OCI-LY3 (cell line): ENCODE results near the gene ARMH4.

ENCODE experiments used
- H2AFZ ChIP-seq: fragments of 200-600, 300-600 bp; shearing (Covaris generic); 2 replicates; pipeline ENCODE4 v1.6.0; 2014; ENCODE audit warnings: antibody characterized with exemption, low read depth, low read length
- H3K27ac ChIP-seq: fragments of 200-600, 300-600 bp; sonication (generic); 2 replicates; pipeline ENCODE4 v1.5.1; 2014; ENCODE audit warnings: mild to moderate bottlenecking, low read length, moderate library complexity, mixed read lengths
- H3K27me3 ChIP-seq: fragments of 200-600, 300-600 bp; sonication (generic); 2 replicates; pipeline ENCODE4 v1.6.1; 2014; ENCODE audit warnings: low read depth, low read length, mixed read lengths
- H3K36me3 ChIP-seq: fragments of 200-600, 300-600 bp; sonication (generic); replicated peaks from 2 replicates; pipeline ENCODE3; 2014; ENCODE audit warnings: low read depth, low read length, mixed read lengths
- H3K4me1 ChIP-seq: fragments of 300-600, 200-600 bp; sonication (generic); 2 replicates; pipeline ENCODE4 v1.6.1; 2014; ENCODE audit warnings: low read length, mixed read lengths
- H3K4me2 ChIP-seq: fragments of 200-600, 300-600 bp; sonication (generic); 2 replicates; pipeline ENCODE4 v1.6.1; 2014; ENCODE audit warnings: low read length, mixed read lengths
- H3K4me3 ChIP-seq: fragments of 300-600, 200-600 bp; sonication (generic); 2 replicates; pipeline ENCODE4 v1.5.1; 2014; ENCODE audit warnings: antibody characterized with exemption, mild to moderate bottlenecking, low read length, moderate library complexity
- H3K79me2 ChIP-seq: fragments of 300-600, 200-600 bp; shearing (Covaris generic); 2 replicates; pipeline ENCODE4 v1.6.1; 2014; ENCODE audit warnings: mild to moderate bottlenecking, low read length, mixed read lengths
- H3K9ac ChIP-seq: fragments of 300-600, 200-600 bp; shearing (Covaris generic); 2 replicates; pipeline ENCODE4 v1.6.0; 2014; ENCODE audit warnings: mild to moderate bottlenecking, low read length, moderate library complexity
- H3K9me3 ChIP-seq: fragments of 200-600, 300-600 bp; shearing (Covaris generic); 2 replicates; pipeline ENCODE4 v1.6.1; 2014; ENCODE audit warnings: low read length, mixed read lengths; ENCODE audit not compliant: insufficient read depth
- H4K20me1 ChIP-seq: fragments of 200-600, 300-600 bp; sonication (generic); 2 replicates; pipeline ENCODE4 v1.6.1; 2016; ENCODE audit warnings: low read length, mixed read lengths; ENCODE audit not compliant: insufficient read depth
- CTCF ChIP-seq: fragments of 200-600, 300-600 bp; sonication (generic); IDR thresholded peaks from 2 replicates; pipeline ENCODE4 v1.5.1; 2014; ENCODE audit warnings: antibody characterized with exemption, low read length, low read depth
- EZH2phosphoT487 ChIP-seq: fragments of 200-600 bp; shearing (Covaris generic); IDR thresholded peaks from 2 replicates; pipeline ENCODE4 v1.6.1; 2018; ENCODE audit warnings: antibody characterized with exemption, mixed run types, low read depth

The ARMH4 gene

GRCh38 chr14:58082491-58083098, 69.4 kb downstream of the ARMH4 start:
- Histone ChIP-seq H3K9ac (no peak overlapping the region), H3K27me3 (peaks cover 42% of the 10 kb centered on the region), H3K4me2 (no peak overlapping the region), H3K9me3 (no peaks in the 10 kb centered on the region), H2AFZ (no peak overlapping the region), H4K20me1 (no peaks in the 10 kb centered on the region), H3K27ac (no peak overlapping the region), H3K79me2 (no peaks in the 10 kb centered on the region), H3K4me3 (no peak overlapping the region), H3K4me1 (no peaks in the 10 kb centered on the region), H3K36me3 (no peaks in the 10 kb centered on the region)
- no peak for TF ChIP-seq EZH2phosphoT487
- no peak for TF ChIP-seq CTCF

DNA sequence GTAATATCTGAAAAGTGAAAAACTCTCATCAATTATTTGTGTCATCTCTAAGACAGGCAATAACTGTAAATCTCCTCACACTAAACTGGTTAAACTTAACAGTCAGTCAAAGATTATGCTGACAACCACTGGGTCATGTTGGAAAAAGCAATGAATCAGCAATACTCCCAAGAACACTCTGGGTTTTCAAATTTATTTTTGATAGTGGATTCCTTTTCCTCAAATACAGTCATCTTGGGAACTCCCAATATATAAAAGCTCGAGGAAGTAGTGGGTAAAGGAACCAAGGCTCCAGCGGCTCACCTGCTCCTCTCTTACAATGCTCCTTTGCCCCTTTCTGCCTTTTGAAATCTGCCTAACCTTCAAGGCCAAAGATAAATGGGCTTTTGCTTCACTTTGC, 70.0 kb downstream of the ARMH4 start:
- H3K27ac ChIP-seq, result no peak overlapping the region
- H3K4me3 ChIP-seq, result no peak overlapping the region
- no peaks in the 10 kb centered on the region for H4K20me1 ChIP-seq
- H3K9ac ChIP-seq, result no peak overlapping the region
- no peaks in the 10 kb centered on the region for H3K4me1 ChIP-seq
- H2AFZ ChIP-seq, result no peak overlapping the region
- H3K79me2 ChIP-seq, result no peaks in the 10 kb centered on the region
- no peak for TF ChIP-seq EZH2phosphoT487
- TF ChIP-seq CTCF, result no peak
- no peaks in the 10 kb centered on the region for H3K36me3 ChIP-seq
- no peak overlapping the region for H3K4me2 ChIP-seq
- H3K9me3 ChIP-seq, result no peaks in the 10 kb centered on the region
- peaks cover 36% of the 10 kb centered on the region for H3K27me3 ChIP-seq

DNA sequence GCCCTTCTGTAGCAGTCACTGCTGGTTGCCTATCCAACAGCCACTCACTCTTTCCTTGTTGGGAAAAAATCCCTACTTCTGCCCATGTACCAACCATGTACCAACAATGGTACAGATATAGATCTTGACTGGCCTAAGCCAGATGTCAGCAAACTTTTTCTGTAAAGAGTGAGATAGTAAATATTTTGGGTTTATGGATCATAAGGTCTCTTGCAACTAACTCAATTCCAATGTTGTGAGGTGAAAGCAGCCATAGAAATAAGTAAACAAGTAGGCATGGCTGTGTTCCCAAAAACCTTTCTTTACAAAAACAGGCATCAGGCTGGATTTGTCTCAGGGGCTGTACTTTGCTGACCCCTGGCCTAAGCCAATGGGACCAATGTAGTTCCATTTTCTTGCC, 73.5 kb downstream of the ARMH4 start:
- H3K36me3 ChIP-seq, result no peaks in the 10 kb centered on the region
- TF ChIP-seq CTCF, result no peak
- TF ChIP-seq EZH2phosphoT487, result no peak
- no peak overlapping the region for H3K4me3 ChIP-seq
- H3K4me1 ChIP-seq, result no peaks in the 10 kb centered on the region
- H4K20me1 ChIP-seq, result no peaks in the 10 kb centered on the region
- no peak overlapping the region for H3K9ac ChIP-seq
- H3K79me2 ChIP-seq, result no peaks in the 10 kb centered on the region
- no peaks in the 10 kb centered on the region for H3K9me3 ChIP-seq
- peaks cover 13% of the 10 kb centered on the region for H3K27me3 ChIP-seq
- H3K27ac ChIP-seq, result no peak overlapping the region
- H2AFZ ChIP-seq, result no peak overlapping the region
- H3K4me2 ChIP-seq, result no peak overlapping the region

DNA sequence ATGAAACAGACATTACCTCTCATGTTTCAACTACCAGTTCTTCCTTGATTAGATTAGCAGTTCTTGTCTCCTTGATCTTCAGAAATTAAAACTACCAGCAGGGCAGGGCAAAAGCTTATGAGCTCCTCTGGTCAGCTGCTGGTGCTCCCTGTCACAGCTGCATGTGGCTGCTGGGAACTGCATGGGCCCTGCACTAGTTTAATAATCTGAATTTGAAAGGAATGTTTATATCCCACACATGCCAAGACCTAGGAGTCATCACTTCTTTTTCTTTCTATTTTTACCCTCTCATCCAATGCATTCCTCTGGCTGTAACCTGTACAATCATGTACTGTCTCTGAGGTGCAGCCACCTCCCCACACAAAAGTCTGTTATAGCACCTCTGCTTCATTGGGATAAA, 73.9 kb downstream of the ARMH4 start:
- no peaks in the 10 kb centered on the region for H3K4me1 ChIP-seq
- H3K4me3 ChIP-seq, result no peak overlapping the region
- H3K9ac ChIP-seq, result no peak overlapping the region
- H3K27me3 ChIP-seq, result peaks cover 12% of the 10 kb centered on the region
- TF ChIP-seq EZH2phosphoT487, result no peak
- no peak overlapping the region for H2AFZ ChIP-seq
- no peaks in the 10 kb centered on the region for H4K20me1 ChIP-seq
- H3K27ac ChIP-seq, result no peak overlapping the region
- H3K36me3 ChIP-seq, result no peaks in the 10 kb centered on the region
- no peaks in the 10 kb centered on the region for H3K79me2 ChIP-seq
- no peaks in the 10 kb centered on the region for H3K9me3 ChIP-seq
- H3K4me2 ChIP-seq, result no peak overlapping the region
